A673 (cell line): ENCODE measurements around the gene MGAT5.

Experiments used
- CTCF ChIP-seq: fragments of 300-800, 200-600 bp; sonication (generic); conservative IDR thresholded peaks from 2 replicates; pipeline ENCODE4 v1.5.1; 2017; ENCODE audit warnings: low read depth, mild to moderate bottlenecking, antibody characterized with exemption, low read length, moderate library complexity, mixed read lengths
- EZH2 ChIP-seq: fragments of 200-600 bp; sonication (generic); IDR thresholded peaks from 2 replicates; pipeline ENCODE4 v1.6.1; 2017; ENCODE audit warnings: borderline replicate concordance, low read depth, mild to moderate bottlenecking, mixed read lengths, antibody characterized with exemption, low read length; ENCODE audit not compliant: poor library complexity, severe bottlenecking

- TF ChIP-seq EZH2 = no peak
- TF ChIP-seq CTCF = no peak
Measured at GRCh38 chr2:134238371-134238770, 15.5 kb upstream of the MGAT5 start.
